HepG2 (cell line): Measurements from ENCODE around the gene POMT1. TPM values are rescaled to one million over a fixed set of nuclear protein-coding genes. Genes with fewer than 3 reads are reported as not detected.

Experiments used
- AGO1 ChIP-seq: fragments of 200-400 bp; formaldehyde crosslinking; IDR thresholded peaks from 2 replicates; pipeline ENCODE4 v1.6.1; 2017; ENCODE audit warnings: mild to moderate bottlenecking, low read depth, low read length, moderate library complexity; ENCODE audit not compliant: poor library complexity, severe bottlenecking
- ATF7 ChIP-seq, 2 experiments: fragments of 450-650 bp in 1 of 2; sonication (generic) in 1 of 2; formaldehyde crosslinking in 1 of 2; IDR thresholded peaks; 2 replicates each; pipeline versions ENCODE4 v1.4.0 to v1.6.1; 2016 to 2020; ENCODE audit warnings: antibody characterized with exemption in 1 of 2, mild to moderate bottlenecking in 1 of 2, missing genetic modification reagents in 1 of 2
- NKX3-1 ChIP-seq: sonication (generic); formaldehyde crosslinking; IDR thresholded peaks from 2 replicates; pipeline ENCODE4 v1.5.0; 2020; ENCODE audit warnings: missing genetic modification reagents
- RBM39 ChIP-seq: fragments of 200-400 bp; formaldehyde crosslinking; IDR thresholded peaks from one replicate; pipeline ENCODE4 v1.6.1; 2018; ENCODE audit warnings: antibody characterized with exemption, mild to moderate bottlenecking, low read depth, low read length; ENCODE audit not compliant: poor library complexity, severe bottlenecking
- RXRA ChIP-seq: sonication (generic); formaldehyde crosslinking; IDR thresholded peaks from 2 replicates; pipeline ENCODE4 v1.5.1; 2020; ENCODE audit warnings: missing genetic modification reagents
- TBL1XR1 ChIP-seq: fragments of 150-350 bp; IDR thresholded peaks from 2 replicates; pipeline ENCODE4 v1.6.1; 2014; ENCODE audit warnings: borderline replicate concordance, low read length; ENCODE audit not compliant: partially characterized antibody
- YEATS4 ChIP-seq: sonication (generic); formaldehyde crosslinking; IDR thresholded peaks from 2 replicates; pipeline ENCODE4 v1.4.0; 2020; ENCODE audit warnings: missing genetic modification reagents, borderline replicate concordance
- ZNF263 ChIP-seq: sonication (generic); formaldehyde crosslinking; IDR thresholded peaks from 2 replicates; pipeline ENCODE4 v1.4.0; 2020; ENCODE audit warnings: missing genetic modification reagents
- ZNF292 ChIP-seq: sonication (generic); formaldehyde crosslinking; IDR thresholded peaks from 2 replicates; pipeline ENCODE4 v1.8.1; 2022; ENCODE audit warnings: mild to moderate bottlenecking, low read depth, missing genetic modification reagents, borderline replicate concordance
- ZNF782 ChIP-seq: sonication (generic); formaldehyde crosslinking; IDR thresholded peaks from 2 replicates; pipeline ENCODE4 v1.4.0; 2020; ENCODE audit warnings: missing genetic modification reagents, mild to moderate bottlenecking, borderline replicate concordance
- polyA plus RNA-seq, 8 experiments: library from polyadenylated mRNA; depleted of rRNA in 3 of 8; stranded (reverse) in 7 of 8; unstranded in 1 of 8; fragments of >200 nt; fragmentation: Illumina TruSeq in 4 of 8; extraction: Trizol in 4 of 8; gene quantifications; 2 replicates each; pipeline versions ENCODE4 v1.2.1 to v1.2.3, GENCODE V29; 2011 to 2016; ENCODE audit warnings: low read depth in 4 of 8, missing spikeins in 1 of 8, mixed read lengths in 1 of 8; ENCODE audit not compliant: insufficient read depth in 1 of 8
- total RNA-seq, 5 experiments: library from RNA; depleted of rRNA; stranded (reverse); fragments of >200 nt; fragmentation: Illumina TruSeq; extraction: Trizol; gene quantifications; 2 replicates each; pipeline ENCODE4 v1.2.3, GENCODE V29; 2016; ENCODE audit warnings: low read depth in 1 of 5
- TF ChIP-seq, protein P1 (sequence below): sonication (generic); formaldehyde crosslinking; IDR thresholded peaks from 2 replicates; pipeline ENCODE4 v1.9.0; 2022; ENCODE audit warnings: low read depth, missing genetic modification reagents
- TF ChIP-seq, protein P2 (sequence below): sonication (generic); formaldehyde crosslinking; IDR thresholded peaks from 2 replicates; pipeline ENCODE4 v1.4.0; 2020; ENCODE audit warnings: mild to moderate bottlenecking, missing genetic modification reagents
- TF ChIP-seq, protein P3 (sequence below): sonication (generic); formaldehyde crosslinking; IDR thresholded peaks from 2 replicates; pipeline ENCODE4 v1.5.0; 2020; ENCODE audit warnings: missing genetic modification reagents

The POMT1 gene
- total and polyA plus RNA-seq, 2 of the 13 experiments (the other 11 are each of a cell fraction or from before 2014, with no cell fraction given): 21.6 to 22.7 TPM

DNA sequence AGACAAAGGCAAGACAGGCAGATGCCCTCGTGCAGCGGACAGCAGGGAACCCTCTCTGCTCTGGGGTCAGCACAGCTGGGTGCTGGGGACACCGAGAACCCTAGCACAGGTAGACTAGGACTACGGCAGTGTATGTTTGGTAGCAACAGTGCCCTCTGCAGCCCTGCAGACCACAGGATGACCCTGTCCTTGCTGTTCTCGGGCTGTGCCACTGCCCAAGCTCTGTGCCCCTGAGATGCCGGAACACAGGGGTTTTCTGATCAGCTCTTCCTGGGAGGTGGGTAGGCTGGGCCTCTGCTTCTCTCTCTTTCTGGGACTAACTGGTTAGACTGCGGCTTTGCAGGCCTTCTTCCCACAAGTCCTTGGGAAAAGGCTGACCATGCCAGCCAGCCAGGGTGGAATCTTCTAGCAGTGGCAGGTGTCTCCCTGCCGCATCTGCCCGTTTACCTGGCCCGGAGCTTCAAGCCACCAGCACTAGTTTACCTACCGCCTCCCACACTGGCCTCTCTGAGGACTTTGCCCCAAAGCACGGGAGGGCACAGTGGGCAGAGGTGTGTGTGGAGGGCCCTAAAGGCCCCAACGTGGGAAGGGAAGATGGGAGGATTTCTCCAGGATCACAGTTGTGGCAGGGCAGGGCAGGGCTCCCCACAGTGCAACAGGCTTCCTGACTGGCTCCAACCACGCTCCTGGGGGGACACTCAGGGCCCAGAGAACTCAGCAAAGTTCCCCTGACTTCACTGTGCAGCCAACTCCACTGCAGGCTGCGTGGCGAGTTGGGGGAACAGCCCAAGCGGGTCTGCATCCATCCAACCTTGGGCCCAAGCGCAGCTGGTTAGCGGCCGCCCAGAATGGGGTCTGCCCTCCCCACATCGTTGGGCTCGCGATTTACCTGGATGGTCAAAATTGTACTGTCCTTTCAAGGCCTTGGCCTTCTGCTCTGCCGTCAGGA lies 27.2 kb downstream of the POMT1 start (continued):
- TF ChIP-seq ZNF782 (CRISPR knock-in tag) (0 out of 2 replicates have a peak, but pooled peaks have one; percentile 17), AGO1 (no peak), YEATS4 (CRISPR knock-in tag) (0 out of 2 replicates have a peak, but pooled peaks have one; percentile 35), RBM39 (no peak), TBL1XR1 (no peak), NKX3-1 (CRISPR knock-in tag) (no peak), RXRA (CRISPR knock-in tag) (peak; percentile 36; the same call in 1 of the 2 replicates), ZNF292 (CRISPR knock-in tag) (0 out of 2 replicates have a peak, but pooled peaks have one; percentile 41), ZNF263 (CRISPR knock-in tag) (0 out of 2 replicates have a peak, but pooled peaks have one; percentile 19), ATF7 (IDR thresholded peaks at IDR 0.05) (no peak), ATF7 (CRISPR knock-in tag; IDR thresholded peaks at IDR 0.05) (0 out of 2 replicates have a peak, but pooled peaks have one; percentile 3)
- TF ChIP-seq, protein P1, sequence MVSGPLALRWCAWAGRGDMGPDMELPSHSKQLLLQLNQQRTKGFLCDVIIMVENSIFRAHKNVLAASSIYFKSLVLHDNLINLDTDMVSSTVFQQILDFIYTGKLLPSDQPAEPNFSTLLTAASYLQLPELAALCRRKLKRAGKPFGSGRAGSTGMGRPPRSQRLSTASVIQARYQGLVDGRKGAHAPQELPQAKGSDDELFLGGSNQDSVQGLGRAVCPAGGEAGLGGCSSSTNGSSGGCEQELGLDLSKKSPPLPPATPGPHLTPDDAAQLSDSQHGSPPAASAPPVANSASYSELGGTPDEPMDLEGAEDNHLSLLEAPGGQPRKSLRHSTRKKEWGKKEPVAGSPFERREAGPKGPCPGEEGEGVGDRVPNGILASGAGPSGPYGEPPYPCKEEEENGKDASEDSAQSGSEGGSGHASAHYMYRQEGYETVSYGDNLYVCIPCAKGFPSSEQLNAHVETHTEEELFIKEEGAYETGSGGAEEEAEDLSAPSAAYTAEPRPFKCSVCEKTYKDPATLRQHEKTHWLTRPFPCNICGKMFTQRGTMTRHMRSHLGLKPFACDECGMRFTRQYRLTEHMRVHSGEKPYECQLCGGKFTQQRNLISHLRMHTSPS: peak; percentile 66; the same call in 1 of the 2 replicates
- TF ChIP-seq, protein P2, sequence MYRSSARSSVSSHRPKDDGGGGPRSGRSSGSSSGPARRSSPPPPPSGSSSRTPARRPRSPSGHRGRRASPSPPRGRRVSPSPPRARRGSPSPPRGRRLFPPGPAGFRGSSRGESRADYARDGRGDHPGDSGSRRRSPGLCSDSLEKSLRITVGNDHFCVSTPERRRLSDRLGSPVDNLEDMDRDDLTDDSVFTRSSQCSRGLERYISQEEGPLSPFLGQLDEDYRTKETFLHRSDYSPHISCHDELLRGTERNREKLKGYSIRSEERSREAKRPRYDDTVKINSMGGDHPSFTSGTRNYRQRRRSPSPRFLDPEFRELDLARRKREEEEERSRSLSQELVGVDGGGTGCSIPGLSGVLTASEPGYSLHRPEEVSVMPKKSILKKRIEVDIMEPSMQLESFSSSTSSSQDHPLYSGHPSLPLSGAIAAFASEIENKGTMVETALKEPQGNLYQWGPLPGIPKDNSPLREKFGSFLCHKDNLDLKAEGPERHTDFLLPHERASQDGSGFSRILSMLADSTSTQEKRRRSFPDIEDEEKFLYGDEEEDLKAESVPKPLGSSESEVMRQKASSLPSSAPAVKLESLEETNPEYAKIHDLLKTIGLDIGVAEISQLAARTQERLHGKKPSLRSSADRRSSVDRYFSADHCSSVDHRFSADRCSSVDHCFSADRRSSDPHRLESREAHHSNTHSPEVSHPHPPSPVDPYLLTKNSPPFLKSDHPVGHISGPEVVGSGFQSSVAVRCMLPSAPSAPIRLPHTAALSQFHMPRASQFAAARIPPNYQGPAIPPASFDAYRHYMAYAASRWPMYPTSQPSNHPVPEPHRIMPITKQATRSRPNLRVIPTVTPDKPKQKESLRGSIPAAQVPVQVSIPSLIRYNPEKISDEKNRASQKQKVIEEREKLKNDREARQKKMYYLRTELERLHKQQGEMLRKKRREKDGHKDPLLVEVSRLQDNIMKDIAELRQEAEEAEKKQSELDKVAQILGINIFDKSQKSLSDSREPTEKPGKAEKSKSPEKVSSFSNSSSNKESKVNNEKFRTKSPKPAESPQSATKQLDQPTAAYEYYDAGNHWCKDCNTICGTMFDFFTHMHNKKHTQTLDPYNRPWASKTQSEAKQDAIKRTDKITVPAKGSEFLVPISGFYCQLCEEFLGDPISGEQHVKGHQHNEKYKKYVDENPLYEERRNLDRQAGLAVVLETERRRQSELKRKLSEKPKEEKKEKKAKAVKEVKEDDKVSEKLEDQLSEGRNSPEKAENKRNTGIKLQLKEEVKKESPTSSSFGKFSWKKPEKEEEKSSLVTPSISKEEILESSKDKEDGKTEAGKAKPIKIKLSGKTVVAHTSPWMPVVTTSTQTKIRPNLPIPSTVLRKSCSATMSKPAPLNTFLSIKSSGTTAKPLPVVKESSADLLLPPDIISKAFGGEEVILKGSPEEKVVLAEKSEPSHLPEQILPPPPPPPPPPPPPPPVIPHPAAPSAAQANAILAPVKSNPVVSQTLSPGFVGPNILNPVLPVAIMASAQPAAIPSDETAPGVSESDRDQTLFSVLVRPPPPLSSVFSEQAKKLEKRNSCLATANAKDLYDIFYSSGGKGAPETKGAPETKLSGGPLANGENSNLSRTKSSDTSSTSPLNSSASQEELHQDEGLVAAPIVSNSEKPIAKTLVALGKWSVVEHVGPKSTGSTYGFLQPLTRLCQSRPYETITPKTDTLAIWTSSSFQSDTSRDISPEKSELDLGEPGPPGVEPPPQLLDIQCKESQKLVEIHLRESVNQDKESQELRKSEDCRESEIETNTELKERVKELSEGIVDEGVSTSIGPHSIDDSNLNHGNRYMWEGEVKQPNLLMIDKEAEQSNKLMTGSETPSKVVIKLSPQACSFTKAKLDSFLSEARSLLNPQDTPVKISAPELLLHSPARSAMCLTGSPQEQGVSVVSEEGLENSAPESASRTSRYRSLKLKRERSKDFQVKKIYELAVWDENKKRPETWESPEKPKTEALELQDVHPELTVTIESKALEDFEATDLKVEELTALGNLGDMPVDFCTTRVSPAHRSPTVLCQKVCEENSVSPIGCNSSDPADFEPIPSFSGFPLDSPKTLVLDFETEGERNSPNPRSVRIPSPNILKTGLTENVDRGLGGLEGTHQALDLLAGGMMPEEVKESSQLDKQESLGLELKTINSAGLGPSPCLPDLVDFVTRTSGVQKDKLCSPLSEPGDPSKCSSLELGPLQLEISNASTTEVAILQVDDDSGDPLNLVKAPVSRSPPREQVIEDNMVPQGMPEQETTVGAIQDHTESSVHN (CRISPR knock-in tag): peak; percentile 12; the same call in 1 of the 2 replicates
- TF ChIP-seq, protein P3, sequence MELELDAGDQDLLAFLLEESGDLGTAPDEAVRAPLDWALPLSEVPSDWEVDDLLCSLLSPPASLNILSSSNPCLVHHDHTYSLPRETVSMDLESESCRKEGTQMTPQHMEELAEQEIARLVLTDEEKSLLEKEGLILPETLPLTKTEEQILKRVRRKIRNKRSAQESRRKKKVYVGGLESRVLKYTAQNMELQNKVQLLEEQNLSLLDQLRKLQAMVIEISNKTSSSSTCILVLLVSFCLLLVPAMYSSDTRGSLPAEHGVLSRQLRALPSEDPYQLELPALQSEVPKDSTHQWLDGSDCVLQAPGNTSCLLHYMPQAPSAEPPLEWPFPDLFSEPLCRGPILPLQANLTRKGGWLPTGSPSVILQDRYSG (CRISPR knock-in tag): no peak
